H9 (cell line): ENCODE measurements around the gene MCRIP2. TPM values are rescaled to one million over a fixed set of nuclear protein-coding genes. Genes with fewer than 3 reads are reported as not detected.

Experiments used
- DNase-seq: peaks from one replicate; pipeline ENCODE4 v3.0.0-alpha.2; 2017
- H2AFZ ChIP-seq: one replicate; pipeline ENCODE4 v1.6.1; 2013; ENCODE audit warnings: mild to moderate bottlenecking, low read length, control low read depth, moderate library complexity
- H2AK5ac ChIP-seq: 2 replicates; pipeline ENCODE4 v1.6.1; 2013; ENCODE audit warnings: low read length, control low read depth, mixed read lengths; ENCODE audit not compliant: insufficient read length
- H2BK120ac ChIP-seq: one replicate; pipeline ENCODE4 v1.6.1; 2013; ENCODE audit warnings: low read depth, mild to moderate bottlenecking, low read length, control low read depth, inconsistent platforms; ENCODE audit not compliant: poor library complexity, severe bottlenecking
- H2BK12ac ChIP-seq: 2 replicates; pipeline ENCODE4 v1.6.1; 2013; ENCODE audit warnings: low read length, control low read depth, mixed read lengths, low read depth; ENCODE audit not compliant: insufficient read length
- H2BK15ac ChIP-seq: 2 replicates; pipeline ENCODE4 v1.6.1; 2013; ENCODE audit warnings: low read depth, low read length, control low read depth
- H2BK20ac ChIP-seq: one replicate; pipeline ENCODE4 v1.6.1; 2013; ENCODE audit warnings: low read depth, mild to moderate bottlenecking, low read length, control low read depth, inconsistent platforms; ENCODE audit not compliant: poor library complexity, severe bottlenecking
- H2BK5ac ChIP-seq: 2 replicates; pipeline ENCODE4 v1.6.1; 2013; ENCODE audit warnings: low read length, control low read depth, mixed read lengths; ENCODE audit not compliant: insufficient read length
- H3K14ac ChIP-seq: 2 replicates; pipeline ENCODE4 v1.6.1; 2013; ENCODE audit warnings: low read length, control low read depth; ENCODE audit not compliant: insufficient read depth
- H3K18ac ChIP-seq: 2 replicates; pipeline ENCODE4 v1.6.1; 2013; ENCODE audit warnings: low read depth, mild to moderate bottlenecking, mixed read lengths, low read length, control low read depth; ENCODE audit not compliant: insufficient read length
- H3K23ac ChIP-seq: 2 replicates; pipeline ENCODE4 v1.6.1; 2013; ENCODE audit warnings: low read length, control low read depth, mixed read lengths, low read depth; ENCODE audit not compliant: insufficient read length
- H3K23me2 ChIP-seq: 2 replicates; pipeline ENCODE4 v1.6.1; 2013; ENCODE audit warnings: low read depth, mild to moderate bottlenecking, mixed read lengths, low read length, control low read depth; ENCODE audit not compliant: insufficient read length, poor library complexity, severe bottlenecking
- H3K27ac ChIP-seq: 2 replicates; pipeline ENCODE4 v1.5.1; 2013; ENCODE audit warnings: low read length, control low read depth, mixed read lengths, low read depth; ENCODE audit not compliant: insufficient read length
- H3K27me3 ChIP-seq: 2 replicates; pipeline ENCODE4 v1.6.1; 2013; ENCODE audit warnings: low read length, control low read depth, inconsistent platforms; ENCODE audit not compliant: insufficient read depth
- H3K4ac ChIP-seq: 2 replicates; pipeline ENCODE4 v1.6.1; 2013; ENCODE audit warnings: low read depth, mild to moderate bottlenecking, control low read depth, inconsistent platforms, low read length, moderate library complexity
- H3K4me1 ChIP-seq: 2 replicates; pipeline ENCODE4 v1.6.1; 2013; ENCODE audit warnings: low read length, control low read depth, inconsistent platforms; ENCODE audit not compliant: insufficient read depth
- H3K4me2 ChIP-seq: 2 replicates; pipeline ENCODE4 v1.6.1; 2013; ENCODE audit warnings: low read length, control low read depth, mixed read lengths; ENCODE audit not compliant: insufficient read length, insufficient read depth
- H3K56ac ChIP-seq: 2 replicates; pipeline ENCODE4 v1.6.1; 2013; ENCODE audit warnings: low read depth, mild to moderate bottlenecking, mixed read lengths, low read length, control low read depth; ENCODE audit not compliant: insufficient read length
- H3K79me1 ChIP-seq: 2 replicates; pipeline ENCODE4 v1.6.1; 2013; ENCODE audit warnings: low read depth, mild to moderate bottlenecking, moderate library complexity, low read length, control low read depth, inconsistent platforms; ENCODE audit not compliant: insufficient read depth, poor library complexity, severe bottlenecking
- H3K79me2 ChIP-seq: 2 replicates; pipeline ENCODE4 v1.6.1; 2013; ENCODE audit warnings: low read length, control low read depth, inconsistent platforms; ENCODE audit not compliant: insufficient read depth
- H3K9ac ChIP-seq: 2 replicates; pipeline ENCODE4 v1.6.1; 2013; ENCODE audit warnings: low read length, control low read depth, mixed read lengths; ENCODE audit not compliant: insufficient read length; ENCODE audit errors: extremely low read depth
- H3K9me3 ChIP-seq: one replicate; pipeline ENCODE4 v1.6.1; 2013; ENCODE audit warnings: low read depth, low read length, inconsistent platforms; ENCODE audit not compliant: control insufficient read depth
- H3T11ph ChIP-seq: one replicate; pipeline ENCODE4 v1.6.1; 2013; ENCODE audit warnings: mild to moderate bottlenecking, low read length, control low read depth, inconsistent platforms
- H4K20me1 ChIP-seq: one replicate; pipeline ENCODE4 v1.6.1; 2013; ENCODE audit not compliant: control insufficient read depth, insufficient read length, insufficient read depth
- H4K5ac ChIP-seq: 2 replicates; pipeline ENCODE4 v1.6.1; 2013; ENCODE audit warnings: low read depth, mild to moderate bottlenecking, mixed read lengths, low read length, control low read depth; ENCODE audit not compliant: insufficient read length
- H4K8ac ChIP-seq: replicated peaks from 2 replicates; pipeline ENCODE4 v1.6.1; 2013; ENCODE audit warnings: low read length, control low read depth, mixed read lengths, low read depth; ENCODE audit not compliant: insufficient read length
- H4K91ac ChIP-seq: 2 replicates; pipeline ENCODE4 v1.6.1; 2013; ENCODE audit warnings: low read depth, mild to moderate bottlenecking, moderate library complexity, mixed read lengths, low read length, control low read depth; ENCODE audit not compliant: insufficient read length
- H3K27ac Mint-ChIP-seq, 3 experiments: 2 replicates in 2 of 3; 3 replicates in 1 of 3; pipeline ENCODE4 v1.8.0; 2020 to 2021; ENCODE audit warnings: mixed read lengths in 3 of 3, mild to moderate bottlenecking in 1 of 3, moderate library complexity in 1 of 3
- H3K27me3 Mint-ChIP-seq: 2 replicates; pipeline ENCODE4 v1.8.0; 2021; ENCODE audit warnings: low read depth, mild to moderate bottlenecking, moderate library complexity, mixed read lengths
- H3K36me3 Mint-ChIP-seq, 3 experiments: 2 replicates in 2 of 3; 3 replicates in 1 of 3; pipeline ENCODE4 v1.8.0; 2020 to 2021; ENCODE audit warnings: low read depth in 3 of 3, mixed read lengths in 3 of 3; ENCODE audit not compliant: insufficient read depth in 1 of 3
- H3K4me1 Mint-ChIP-seq, 2 experiments: 2 replicates each; pipeline ENCODE4 v1.8.0; 2020; ENCODE audit warnings: mixed read lengths in 2 of 2
- H3K4me3 Mint-ChIP-seq, 2 experiments: 2 replicates in 1 of 2; 3 replicates in 1 of 2; pipeline ENCODE4 v1.8.0; 2020 to 2021; ENCODE audit warnings: mild to moderate bottlenecking in 2 of 2, mixed read lengths in 2 of 2, moderate library complexity in 1 of 2
- H3K9me3 Mint-ChIP-seq, 2 experiments: 2 replicates in 1 of 2; 3 replicates in 1 of 2; pipeline ENCODE4 v1.8.0; 2020; ENCODE audit warnings: mild to moderate bottlenecking in 2 of 2, mixed read lengths in 2 of 2, moderate library complexity in 1 of 2
- WGBS: extraction: QIAGEN DNeasy Blood & Tissue Kit; methylation state at CpG from one replicate; pipeline ENCODE4 v1.1.7; 2013; ENCODE audit warnings: missing lambda C conversion rate, low lambda C conversion rate, mixed read lengths; ENCODE audit not compliant: insufficient read length; ENCODE audit errors: extremely low coverage; 5-methylcytosine and 5-hydroxymethylcytosine counted together
- total RNA-seq: library from RNA; stranded (reverse); gene quantifications from 2 replicates; pipeline ENCODE4 v1.2.1, GENCODE V29; 2021
- TF ChIP-seq, protein P1 (sequence below): fragments of 200-600 bp; sonication (generic); conservative IDR thresholded peaks from 3 replicates; pipeline ENCODE4 v1.8.0; 2021; ENCODE audit warnings: antibody characterized with exemption, mild to moderate bottlenecking

Gene MCRIP2
- total RNA-seq, 1 experiment from 2014 or later, result 52.5 TPM

DNA sequence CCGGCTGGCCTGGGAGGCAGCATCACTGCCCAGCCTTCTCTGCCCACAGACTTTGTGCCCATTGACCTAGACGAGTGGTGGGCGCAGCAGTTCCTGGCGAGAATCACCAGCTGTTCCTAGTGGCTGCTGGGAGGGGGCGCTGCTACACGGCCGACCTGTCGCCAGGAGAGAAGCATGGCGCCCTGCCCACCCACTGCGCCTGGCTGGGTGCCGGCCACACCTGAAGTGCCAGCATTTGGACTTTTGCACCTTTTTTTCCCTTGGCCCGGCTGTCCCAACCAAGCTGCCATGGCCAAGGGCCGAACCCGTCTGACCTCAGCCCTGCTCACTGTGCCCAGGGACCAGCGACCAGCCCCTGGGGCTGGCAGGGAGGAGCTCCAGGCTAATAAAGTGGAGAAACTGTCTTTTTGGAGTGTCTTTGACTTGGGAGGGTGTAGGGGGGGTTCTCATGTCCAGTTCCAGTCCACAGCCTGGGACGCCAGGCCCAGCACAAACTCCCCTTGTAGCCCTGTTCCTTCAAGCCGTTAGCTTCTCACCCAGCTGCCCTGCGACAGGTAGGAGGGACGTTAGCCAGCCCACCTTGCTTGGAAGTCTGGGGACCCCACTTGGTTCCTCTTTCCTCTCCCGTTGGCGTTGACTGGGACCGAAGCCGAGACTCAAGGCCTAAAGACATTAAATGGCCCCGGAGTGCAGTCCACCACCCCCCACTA lies 6.6 kb downstream of the MCRIP2 start:
- peak; percentile 71 for DNase-seq
- Histone ChIP-seq H3K4ac (no peak overlapping the region), H3K4me2 (peak overlapping the region; percentile 43), H2BK20ac (no peak overlapping the region), H2BK15ac (no peak overlapping the region), H2AK5ac (no peak overlapping the region), H4K91ac (no peak overlapping the region), H3K18ac (no peak overlapping the region), H3K79me2 (no peaks in the 10 kb centered on the region), H2BK5ac (no peak overlapping the region), H3K56ac (no peak overlapping the region), H4K8ac (no peak overlapping the region), H3K23ac (no peak overlapping the region), H2BK120ac (no peak overlapping the region), H3K27ac (no peak overlapping the region), H2BK12ac (no peak overlapping the region), H2AFZ (no peak overlapping the region), H4K20me1 (no peaks in the 10 kb centered on the region), H3K9ac (peak overlapping the region; percentile 23), H3K14ac (no peak overlapping the region; the same call in 1 of the 2 replicates), H3K4me1 (no peaks in the 10 kb centered on the region), H3K27me3 (no peaks in the 10 kb centered on the region), H3K79me1 (no peaks in the 10 kb centered on the region), H3K9me3 (no peaks in the 10 kb centered on the region), H3T11ph (no peak overlapping the region), H4K5ac (no peak overlapping the region), H3K23me2 (peaks cover 9% of the 10 kb centered on the region)
- no peaks in the 10 kb centered on the region; the same call in 1 of the 2 replicates for H3K27me3 Mint-ChIP-seq
- H3K27ac Mint-ChIP-seq, result peak overlapping the region in 1 of 3 experiments; percentile 83; a peak in 1 of 7 replicates
- H3K36me3 Mint-ChIP-seq, result peaks cover 2 to 15% (median 4%) of the 10 kb centered on the region in 3 experiments; a peak in 4 of 7 replicates
- peak overlapping the region; percentile 74 to 84 for H3K4me3 Mint-ChIP-seq
- no CpG with 5 or more reads among the region's 24 CpGs for WGBS
- TF ChIP-seq, protein P1, sequence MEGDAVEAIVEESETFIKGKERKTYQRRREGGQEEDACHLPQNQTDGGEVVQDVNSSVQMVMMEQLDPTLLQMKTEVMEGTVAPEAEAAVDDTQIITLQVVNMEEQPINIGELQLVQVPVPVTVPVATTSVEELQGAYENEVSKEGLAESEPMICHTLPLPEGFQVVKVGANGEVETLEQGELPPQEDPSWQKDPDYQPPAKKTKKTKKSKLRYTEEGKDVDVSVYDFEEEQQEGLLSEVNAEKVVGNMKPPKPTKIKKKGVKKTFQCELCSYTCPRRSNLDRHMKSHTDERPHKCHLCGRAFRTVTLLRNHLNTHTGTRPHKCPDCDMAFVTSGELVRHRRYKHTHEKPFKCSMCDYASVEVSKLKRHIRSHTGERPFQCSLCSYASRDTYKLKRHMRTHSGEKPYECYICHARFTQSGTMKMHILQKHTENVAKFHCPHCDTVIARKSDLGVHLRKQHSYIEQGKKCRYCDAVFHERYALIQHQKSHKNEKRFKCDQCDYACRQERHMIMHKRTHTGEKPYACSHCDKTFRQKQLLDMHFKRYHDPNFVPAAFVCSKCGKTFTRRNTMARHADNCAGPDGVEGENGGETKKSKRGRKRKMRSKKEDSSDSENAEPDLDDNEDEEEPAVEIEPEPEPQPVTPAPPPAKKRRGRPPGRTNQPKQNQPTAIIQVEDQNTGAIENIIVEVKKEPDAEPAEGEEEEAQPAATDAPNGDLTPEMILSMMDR, result peak; percentile 75
- no peaks in the 10 kb centered on the region for H3K9me3 Mint-ChIP-seq
- H3K4me1 Mint-ChIP-seq, result peaks cover 2 to 12% of the 10 kb centered on the region in 2 experiments; a peak in 3 of 4 replicates
